ENCODE results near the gene PROM2. TPM values are rescaled to one million over a fixed set of nuclear protein-coding genes. Genes with fewer than 3 reads are reported as not detected.
"Not testable (repeated sequence)": the region's sequence is repeated elsewhere in the genome, so short reads cannot be mapped to it uniquely, and the experiment has no call there.

The PROM2 gene
- total and polyA plus RNA-seq, 2 experiments from 2014 or later: 2.1 to 2.2 TPM

DNA sequence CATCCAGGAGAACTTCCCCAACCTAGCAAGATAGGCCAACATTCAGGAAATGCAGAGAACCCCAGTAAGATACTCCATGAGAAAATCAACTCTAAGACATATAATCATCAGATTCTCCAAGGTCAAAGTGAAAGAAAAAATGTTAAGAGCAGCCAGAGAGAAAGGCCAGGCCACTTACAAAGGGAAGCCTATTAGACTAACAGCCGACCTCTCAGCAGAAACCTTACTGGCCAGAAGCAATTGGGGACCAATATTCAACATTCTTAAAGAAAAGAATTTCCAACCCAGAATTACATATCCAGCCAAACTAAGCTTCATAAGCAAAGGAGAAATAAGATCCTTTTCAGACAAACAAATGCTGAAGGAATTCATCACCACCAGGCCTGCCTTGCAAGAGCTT is 32.2 kb upstream of the PROM2 start:
- not testable (repeated sequence) for H3K9me2 ChIP-seq (ENCODE audit: insufficient read depth); H3K4me1 ChIP-seq (ENCODE audit: insufficient read depth); DNase-seq (ENCODE audit: low spot score); H3K36me3 ChIP-seq (ENCODE audit: insufficient read depth); H2AFZ ChIP-seq; H4K20me1 ChIP-seq (replicated peaks; ENCODE audit: insufficient read depth); H3K4me3 Mint-ChIP-seq; H3F3A ChIP-seq (replicated peaks; ENCODE audit: low read depth); H3K4me3 ChIP-seq; H3K4me1 Mint-ChIP-seq; H3K27ac Mint-ChIP-seq; H3K79me2 ChIP-seq (replicated peaks; ENCODE audit: insufficient read depth); H3K27me3 ChIP-seq (ENCODE audit: insufficient read depth); H3K27ac ChIP-seq (ENCODE audit: low read depth); ATAC-seq; H3K4me2 ChIP-seq; H3K27me3 Mint-ChIP-seq (ENCODE audit: insufficient read depth, low read depth, poor library complexity)
- peaks cover 30% of the 10 kb centered on the region for H3K36me3 Mint-ChIP-seq (ENCODE audit: low read depth)
- peaks cover 78% of the 10 kb centered on the region for H3K9me3 Mint-ChIP-seq

DNA sequence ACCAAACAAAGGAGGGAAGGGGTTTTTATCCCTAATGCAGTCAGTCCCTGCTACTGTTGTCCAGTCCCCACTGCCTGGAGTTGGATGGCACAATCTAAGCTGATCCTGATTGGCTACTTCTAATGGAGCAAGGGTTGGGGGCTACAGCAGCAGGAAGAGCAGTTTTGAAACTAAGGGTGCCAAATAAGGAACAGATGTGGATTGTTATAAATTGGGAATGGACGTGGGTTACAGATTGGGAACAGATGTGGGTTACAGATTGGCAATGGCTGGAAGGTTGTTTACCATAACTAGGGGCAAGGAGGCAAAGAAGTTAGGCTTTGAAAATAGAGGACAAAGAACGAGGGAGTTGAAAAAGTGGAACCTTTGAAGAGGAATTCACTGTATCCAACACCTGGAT is 16.0 kb upstream of the PROM2 start:
- Histone ChIP-seq H2AFZ (no peak overlapping the region), H3K27ac (ENCODE audit: low read depth) (no peak overlapping the region), H3F3A (replicated peaks; ENCODE audit: low read depth) (no peaks in the 10 kb centered on the region), H3K9me2 (ENCODE audit: insufficient read depth) (no peaks in the 10 kb centered on the region; the same call in 1 of the 2 replicates), H4K20me1 (replicated peaks; ENCODE audit: insufficient read depth) (no peaks in the 10 kb centered on the region), H3K36me3 (ENCODE audit: insufficient read depth) (no peaks in the 10 kb centered on the region), H3K27me3 (ENCODE audit: insufficient read depth) (no peaks in the 10 kb centered on the region), H3K4me2 (no peak overlapping the region), H3K4me1 (ENCODE audit: insufficient read depth) (no peaks in the 10 kb centered on the region), H3K4me3 (no peak overlapping the region), H3K79me2 (replicated peaks; ENCODE audit: insufficient read depth) (no peaks in the 10 kb centered on the region)
- Mint-ChIP-seq H3K36me3 (ENCODE audit: low read depth) (peaks cover 15% of the 10 kb centered on the region; the same call in 2 of the 3 replicates), H3K9me3 (peaks cover 49% of the 10 kb centered on the region), H3K4me1 (peaks cover 6% of the 10 kb centered on the region; the same call in 2 of the 3 replicates), H3K4me3 (no peak overlapping the region), H3K27ac (no peak overlapping the region), H3K27me3 (ENCODE audit: insufficient read depth, low read depth, poor library complexity) (peaks cover 7% of the 10 kb centered on the region)
- DNase-seq (ENCODE audit: low spot score) (no peak), ATAC-seq (no peak)
- TF ChIP-seq JUNB (IDR thresholded peaks at IDR 0.05; ENCODE audit: unreplicated experiment) (no peak), CREB1 (CRISPR knock-in tag; IDR thresholded peaks at IDR 0.05; ENCODE audit: low read depth) (no peak), POLR2AphosphoS5 (IDR thresholded peaks at IDR 0.05; ENCODE audit: low read depth) (no peak), CTCF (conservative IDR thresholded peaks at IDR 0.05; ENCODE audit: low read depth in 2 of 2) (no peak), STAT1 (IDR thresholded peaks at IDR 0.05; ENCODE audit: unreplicated experiment) (no peak), EZH2phosphoT487 (IDR thresholded peaks at IDR 0.05; ENCODE audit: unreplicated experiment) (no peak), EZH2 (IDR thresholded peaks at IDR 0.05; ENCODE audit: low read depth, unreplicated experiment) (no peak), ZNF331 (CRISPR knock-in tag; IDR thresholded peaks at IDR 0.05; ENCODE audit: low read depth) (no peak)
- TF ChIP-seq, protein P1, sequence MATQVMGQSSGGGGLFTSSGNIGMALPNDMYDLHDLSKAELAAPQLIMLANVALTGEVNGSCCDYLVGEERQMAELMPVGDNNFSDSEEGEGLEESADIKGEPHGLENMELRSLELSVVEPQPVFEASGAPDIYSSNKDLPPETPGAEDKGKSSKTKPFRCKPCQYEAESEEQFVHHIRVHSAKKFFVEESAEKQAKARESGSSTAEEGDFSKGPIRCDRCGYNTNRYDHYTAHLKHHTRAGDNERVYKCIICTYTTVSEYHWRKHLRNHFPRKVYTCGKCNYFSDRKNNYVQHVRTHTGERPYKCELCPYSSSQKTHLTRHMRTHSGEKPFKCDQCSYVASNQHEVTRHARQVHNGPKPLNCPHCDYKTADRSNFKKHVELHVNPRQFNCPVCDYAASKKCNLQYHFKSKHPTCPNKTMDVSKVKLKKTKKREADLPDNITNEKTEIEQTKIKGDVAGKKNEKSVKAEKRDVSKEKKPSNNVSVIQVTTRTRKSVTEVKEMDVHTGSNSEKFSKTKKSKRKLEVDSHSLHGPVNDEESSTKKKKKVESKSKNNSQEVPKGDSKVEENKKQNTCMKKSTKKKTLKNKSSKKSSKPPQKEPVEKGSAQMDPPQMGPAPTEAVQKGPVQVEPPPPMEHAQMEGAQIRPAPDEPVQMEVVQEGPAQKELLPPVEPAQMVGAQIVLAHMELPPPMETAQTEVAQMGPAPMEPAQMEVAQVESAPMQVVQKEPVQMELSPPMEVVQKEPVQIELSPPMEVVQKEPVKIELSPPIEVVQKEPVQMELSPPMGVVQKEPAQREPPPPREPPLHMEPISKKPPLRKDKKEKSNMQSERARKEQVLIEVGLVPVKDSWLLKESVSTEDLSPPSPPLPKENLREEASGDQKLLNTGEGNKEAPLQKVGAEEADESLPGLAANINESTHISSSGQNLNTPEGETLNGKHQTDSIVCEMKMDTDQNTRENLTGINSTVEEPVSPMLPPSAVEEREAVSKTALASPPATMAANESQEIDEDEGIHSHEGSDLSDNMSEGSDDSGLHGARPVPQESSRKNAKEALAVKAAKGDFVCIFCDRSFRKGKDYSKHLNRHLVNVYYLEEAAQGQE (IDR thresholded peaks at IDR 0.05; ENCODE audit: unreplicated experiment): no peak
- TF ChIP-seq, protein P2, sequence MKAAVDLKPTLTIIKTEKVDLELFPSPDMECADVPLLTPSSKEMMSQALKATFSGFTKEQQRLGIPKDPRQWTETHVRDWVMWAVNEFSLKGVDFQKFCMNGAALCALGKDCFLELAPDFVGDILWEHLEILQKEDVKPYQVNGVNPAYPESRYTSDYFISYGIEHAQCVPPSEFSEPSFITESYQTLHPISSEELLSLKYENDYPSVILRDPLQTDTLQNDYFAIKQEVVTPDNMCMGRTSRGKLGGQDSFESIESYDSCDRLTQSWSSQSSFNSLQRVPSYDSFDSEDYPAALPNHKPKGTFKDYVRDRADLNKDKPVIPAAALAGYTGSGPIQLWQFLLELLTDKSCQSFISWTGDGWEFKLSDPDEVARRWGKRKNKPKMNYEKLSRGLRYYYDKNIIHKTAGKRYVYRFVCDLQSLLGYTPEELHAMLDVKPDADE (IDR thresholded peaks at IDR 0.05): no peak

Data from GM23338 (cell line).